Dermis microvascular lymphatic vessel endothelial cell (primary cell): Measurements from ENCODE around the gene FRMPD2. TPM values are rescaled to one million over a fixed set of nuclear protein-coding genes. Genes with fewer than 3 reads are reported as not detected.
"Not testable (repeated sequence)": the region's sequence is repeated elsewhere in the genome, so short reads cannot be mapped to it uniquely, and the experiment has no call there.

Experiments
- DNase-seq, 2 donors: peaks; one replicate each; pipeline versions ENCODE4 v3.0.0 to v3.0.0-alpha.2; 2010; ENCODE audit warnings: low read depth in 2 of 2
- total RNA-seq: library from RNA; depleted of rRNA; stranded (reverse); fragments of >200 nt; gene quantifications from 2 replicates; pipeline ENCODE4 v1.2.1, GENCODE V29; 2014

Gene FRMPD2
- total RNA-seq, 1 donor from 2014 or later: 0.13 TPM

DNA sequence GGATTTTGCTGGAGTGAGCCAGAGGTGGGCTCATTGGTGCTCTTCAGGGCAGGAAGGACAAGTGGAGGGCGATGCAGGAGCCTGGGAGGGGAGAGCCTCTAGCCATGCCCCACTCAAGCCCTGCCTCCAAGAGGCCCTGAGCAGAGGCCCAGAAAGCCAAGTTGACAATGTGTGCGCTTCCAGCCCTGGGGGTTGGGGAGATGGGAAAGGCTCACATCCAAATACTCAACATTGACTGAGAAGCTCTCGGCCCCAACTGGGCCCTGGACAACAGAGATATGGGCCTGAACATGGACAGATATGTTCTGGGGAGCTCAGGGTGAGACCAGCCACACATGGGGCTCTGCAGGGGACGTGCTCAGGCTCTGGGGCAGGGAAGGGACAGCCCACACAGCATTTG, 39.0 kb downstream of the FRMPD2 start:
- no peak for DNase-seq

DNA sequence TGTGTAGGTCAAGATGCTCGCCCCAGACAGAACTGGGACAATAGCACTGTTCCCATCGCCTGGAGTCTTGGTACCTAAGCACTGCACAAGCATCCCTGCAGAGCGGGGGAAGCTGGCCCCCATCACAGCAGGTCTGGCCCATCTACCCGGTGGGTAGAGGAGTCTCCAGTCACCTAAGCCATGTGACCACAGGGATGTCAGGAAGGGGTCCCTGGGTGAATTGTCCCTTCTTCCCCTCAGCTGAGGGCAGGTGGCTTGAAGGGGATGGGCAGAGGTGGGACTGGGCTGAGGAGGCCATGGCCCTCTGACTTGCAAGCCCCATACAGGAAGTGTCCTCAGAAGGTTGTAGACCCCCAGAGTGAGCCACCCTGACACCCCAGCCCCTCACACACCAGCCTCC, 39.7 kb downstream of the FRMPD2 start:
- no peak for DNase-seq

DNA sequence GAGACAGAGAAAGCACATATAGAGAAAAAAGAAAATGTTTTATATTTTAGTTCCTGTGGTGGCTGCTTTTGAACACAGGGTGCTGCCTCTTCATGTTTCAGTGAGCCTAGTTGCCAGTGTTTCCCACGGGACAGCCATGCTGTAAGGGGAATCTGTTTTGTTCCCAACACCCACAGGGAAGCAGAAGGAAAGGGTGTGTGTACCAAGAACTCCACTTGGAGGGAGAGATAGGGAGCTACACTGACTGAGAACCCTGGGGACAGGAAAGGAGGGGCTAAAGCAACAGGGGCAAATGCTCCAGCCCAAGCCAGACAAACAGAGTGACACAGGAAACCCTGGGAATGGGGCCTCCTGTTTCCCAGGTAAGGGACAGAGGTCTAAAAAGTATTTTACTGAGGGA, 40.2 kb downstream of the FRMPD2 start:
- no peak for DNase-seq

DNA sequence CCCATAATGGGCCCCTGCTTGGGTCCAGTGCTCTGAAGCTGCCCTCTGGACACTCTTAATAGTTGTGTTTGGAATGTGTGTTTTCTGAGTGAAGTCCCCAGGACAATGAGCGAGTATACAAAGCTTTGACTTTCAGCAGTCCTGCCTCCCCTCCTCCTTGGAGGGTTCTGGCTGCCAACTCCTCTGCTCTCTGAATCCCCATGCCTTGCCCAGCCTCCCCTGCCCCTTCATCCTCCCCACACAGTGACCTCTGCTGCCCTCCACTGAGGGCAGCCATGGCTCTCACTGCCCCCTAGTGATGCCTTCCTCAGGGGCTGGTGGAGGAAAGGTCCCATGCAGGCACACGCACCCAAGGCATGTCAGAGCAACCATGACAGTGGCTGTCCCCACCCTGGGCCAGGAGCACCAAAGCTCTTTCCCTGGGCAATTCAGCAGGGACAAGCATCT, 40.9 kb downstream of the FRMPD2 start:
- no peak for DNase-seq

DNA sequence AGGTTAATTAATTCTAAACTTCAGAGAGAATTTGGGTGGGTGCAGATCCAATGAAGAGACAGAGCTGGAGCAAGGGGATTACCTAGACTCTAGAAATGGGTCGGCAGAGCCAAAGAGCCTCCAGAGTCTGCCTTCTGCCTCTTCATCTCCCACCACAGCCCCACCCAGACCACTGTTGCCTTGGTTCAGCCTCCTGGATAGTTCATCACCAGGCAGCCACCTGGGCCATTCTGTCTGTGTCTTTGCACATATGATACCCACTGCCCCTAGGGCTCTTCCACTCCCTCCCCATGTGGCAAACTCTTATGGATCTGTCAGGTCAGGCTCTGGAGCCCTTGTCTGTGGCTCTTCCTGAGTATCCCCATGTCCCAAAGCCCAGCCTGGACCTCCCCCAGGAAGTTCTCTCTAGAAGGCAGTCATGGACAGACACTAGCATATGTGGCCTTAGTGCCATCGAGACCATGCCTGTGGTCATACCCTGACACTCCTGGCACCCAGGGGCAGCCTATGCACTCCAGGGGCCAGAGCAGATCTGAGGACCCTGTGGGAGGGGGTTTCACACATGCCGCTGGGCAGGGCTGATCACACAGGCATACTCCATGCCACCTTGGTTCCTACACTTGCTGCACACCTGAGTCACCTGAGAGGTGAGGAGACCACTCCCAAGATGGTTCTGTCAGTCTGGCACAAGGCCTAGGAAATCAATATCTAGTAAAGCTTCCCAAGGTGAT, 41.6 kb downstream of the FRMPD2 start:
- no peak for DNase-seq

DNA sequence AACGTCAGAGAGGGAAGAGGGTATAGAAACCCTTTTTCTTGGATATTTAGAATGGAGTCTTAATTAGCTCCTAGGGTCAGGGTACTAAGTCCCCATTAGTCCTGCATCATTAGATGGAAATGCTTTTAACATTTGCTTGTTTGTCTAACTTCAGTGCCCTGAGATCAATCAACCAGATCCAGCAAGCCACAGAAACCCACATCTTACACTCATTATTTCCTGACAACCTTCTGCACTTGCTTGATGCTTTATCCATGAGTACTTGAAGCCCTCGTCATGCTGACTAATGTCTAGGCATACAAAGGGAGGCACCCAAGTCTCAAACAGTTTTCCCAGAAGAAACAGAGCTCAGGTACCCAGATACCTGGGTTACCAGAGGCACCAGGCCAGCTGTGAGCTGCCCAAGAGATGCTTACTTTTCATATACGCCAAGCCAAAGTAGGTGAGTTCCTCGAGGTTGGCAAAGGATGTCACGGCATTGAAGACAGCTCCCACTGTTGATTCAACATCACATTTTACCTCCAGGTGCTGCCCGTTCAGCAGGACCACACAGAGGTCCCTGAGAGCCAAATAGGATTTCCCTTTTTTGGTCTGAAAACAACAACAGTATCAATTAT, 42.7 kb downstream of the FRMPD2 start:
- no peak for DNase-seq

DNA sequence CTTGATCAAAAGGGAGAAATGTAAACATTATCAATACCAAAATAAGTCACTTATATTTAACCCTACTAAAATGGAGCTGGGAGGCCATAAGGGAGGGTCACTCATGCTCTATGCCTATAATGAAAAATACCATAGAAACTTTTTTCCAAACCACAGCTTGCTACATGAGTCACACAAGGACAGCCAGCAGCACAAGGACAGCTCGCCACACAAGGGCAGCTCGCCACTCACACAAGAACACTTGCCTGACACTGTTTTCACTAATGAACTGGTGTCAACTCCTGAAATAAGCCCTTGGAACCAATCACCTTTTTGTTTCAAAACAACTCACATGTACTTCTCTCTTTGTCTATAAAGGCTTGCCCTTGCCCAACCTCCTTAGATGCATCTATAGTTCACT, 43.3 kb downstream of the FRMPD2 start:
- DNase-seq: no peak

DNA sequence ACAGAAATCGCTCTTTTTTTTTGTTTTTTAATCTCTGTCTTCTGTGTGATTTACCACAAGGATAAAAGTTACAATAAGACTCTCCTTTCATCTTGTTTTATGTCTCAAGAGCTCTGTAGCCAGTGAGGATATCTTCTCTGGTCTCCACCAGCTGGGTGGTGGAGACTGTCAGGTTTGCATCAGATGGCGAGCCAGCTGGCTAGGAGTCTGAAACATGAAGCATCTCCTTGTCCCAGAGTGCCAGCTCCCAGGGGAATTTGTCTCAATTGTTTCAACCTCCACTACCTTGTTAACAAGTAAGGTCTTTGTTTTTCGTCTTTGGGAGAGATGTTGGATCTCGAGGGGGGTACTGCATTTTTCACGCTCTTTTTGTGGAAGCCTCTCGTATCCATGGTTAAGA, 47.3 kb downstream of the FRMPD2 start:
- DNase-seq: no peak

DNA sequence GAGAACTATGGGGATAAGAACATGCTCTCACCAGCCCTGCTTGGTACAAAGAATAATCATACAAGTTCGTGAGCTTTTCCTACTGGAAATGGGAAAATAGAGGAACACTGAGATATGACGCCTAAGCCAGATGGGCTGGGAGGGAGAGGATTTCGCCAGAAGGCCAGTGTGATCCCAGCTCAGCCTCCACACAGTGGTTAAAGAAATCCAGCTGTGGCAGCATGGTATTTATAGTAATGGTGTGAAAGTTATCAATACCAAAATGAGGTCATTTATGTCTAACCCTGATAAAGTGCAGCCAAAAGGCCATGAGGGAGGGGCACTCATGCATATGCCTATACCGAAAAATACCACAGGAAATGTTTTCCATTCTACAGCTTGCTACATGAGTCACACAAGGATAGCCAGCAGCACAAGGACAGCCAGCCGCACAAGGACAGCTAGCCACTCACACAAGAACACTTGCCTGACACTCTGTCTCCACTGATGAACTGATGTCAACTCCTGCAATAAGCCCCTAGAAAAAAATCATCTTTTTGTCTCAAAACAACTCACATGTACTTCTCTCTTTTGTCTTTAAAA, 49.4 kb downstream of the FRMPD2 start:
- peak; percentile 12 to 25 for DNase-seq

DNA sequence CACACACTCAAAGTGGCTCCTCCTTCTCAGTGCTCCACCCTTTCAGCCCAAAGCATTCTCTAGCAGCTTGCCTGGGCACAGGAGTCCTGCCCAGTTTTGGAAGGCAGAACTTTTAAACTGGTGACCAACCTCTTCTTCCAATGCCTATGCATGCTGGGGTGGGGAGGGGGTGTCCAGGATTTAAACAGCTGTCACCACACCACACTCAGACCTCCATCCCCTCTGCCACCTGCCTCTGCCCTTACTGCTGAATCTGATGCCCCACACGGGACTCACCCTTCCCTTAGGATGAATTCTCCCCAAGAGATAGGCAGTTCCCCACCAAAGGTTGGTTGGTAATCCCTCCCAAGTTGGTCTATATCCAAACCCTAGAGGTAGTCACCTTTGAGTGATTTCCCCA, 50.2 kb downstream of the FRMPD2 start:
- DNase-seq: no peak

DNA sequence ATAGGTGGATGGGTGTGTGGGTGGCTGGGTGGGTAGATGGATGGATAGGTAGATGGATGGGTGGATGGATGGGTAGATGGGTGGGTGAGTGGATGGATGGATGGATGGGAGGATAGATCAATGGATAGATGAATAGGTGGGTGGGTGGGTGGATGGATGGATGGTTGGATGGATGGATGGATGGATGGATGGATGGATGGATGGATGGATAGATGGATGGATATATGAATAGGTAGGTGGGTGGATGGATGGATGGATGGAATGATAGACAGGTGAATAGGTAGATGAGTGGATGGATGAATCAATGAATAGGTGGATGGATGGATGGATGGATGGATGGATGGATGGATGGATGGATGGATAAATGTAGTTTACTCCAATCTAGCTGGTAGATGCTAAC, 52.7 kb downstream of the FRMPD2 start:
- DNase-seq: no peak

DNA sequence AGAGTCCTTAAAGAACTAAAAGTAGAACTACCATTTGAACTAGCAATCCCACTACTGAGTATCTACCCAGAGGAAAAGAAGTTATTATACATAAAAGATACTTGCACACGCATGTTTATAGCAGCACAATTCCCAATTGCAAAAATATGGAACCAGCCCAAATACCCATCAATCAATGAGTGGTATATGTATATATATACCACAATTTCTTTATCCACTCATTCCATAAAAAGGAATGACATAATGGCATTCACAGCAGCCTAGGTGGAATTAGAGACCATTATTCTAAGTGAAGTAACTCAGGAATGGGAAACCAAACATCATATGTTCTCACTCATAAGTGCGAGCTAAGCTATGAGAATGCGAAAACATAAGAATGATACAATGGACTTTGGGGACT, 53.5 kb downstream of the FRMPD2 start:
- not testable (repeated sequence) for DNase-seq

DNA sequence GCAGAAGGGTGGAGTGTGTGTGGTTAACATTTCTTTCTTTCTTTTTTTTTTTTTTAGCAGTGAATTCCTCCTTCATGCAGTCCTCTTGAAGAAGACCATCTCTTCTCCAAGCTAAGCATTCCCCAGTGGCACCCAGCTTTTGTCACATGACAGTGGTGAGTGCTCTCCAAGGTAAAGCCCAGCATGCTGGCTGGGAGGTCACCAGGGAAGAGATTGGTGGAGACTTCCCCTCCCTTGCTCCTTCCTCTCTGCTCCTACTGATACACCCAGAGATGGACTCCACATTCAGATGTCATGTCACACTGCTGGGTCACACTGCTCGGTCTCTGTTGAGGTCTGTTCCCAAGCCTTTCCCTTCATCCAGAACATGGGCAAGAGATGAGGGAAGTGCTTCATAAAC, 55.3 kb downstream of the FRMPD2 start:
- no peak for DNase-seq

DNA sequence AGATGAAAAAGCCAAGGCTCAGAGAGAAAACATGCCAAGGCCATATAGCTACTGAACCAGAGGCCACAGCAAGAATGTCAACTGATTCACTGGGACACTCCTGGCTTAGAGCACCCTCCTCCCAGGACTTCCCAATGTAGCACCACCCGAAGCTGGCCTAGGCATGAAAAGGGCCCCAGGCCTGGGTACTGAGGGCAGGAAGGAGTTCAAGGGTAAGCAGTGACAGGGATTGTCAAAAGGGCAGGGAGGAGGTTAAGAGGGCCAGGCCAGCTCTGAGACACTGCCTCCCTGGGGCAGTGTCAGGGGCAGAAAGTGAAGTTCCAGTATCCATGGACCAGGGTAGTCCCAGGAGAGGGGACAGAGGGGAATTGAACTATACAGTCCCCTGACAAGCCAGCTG, 57.8 kb downstream of the FRMPD2 start:
- no peak for DNase-seq

DNA sequence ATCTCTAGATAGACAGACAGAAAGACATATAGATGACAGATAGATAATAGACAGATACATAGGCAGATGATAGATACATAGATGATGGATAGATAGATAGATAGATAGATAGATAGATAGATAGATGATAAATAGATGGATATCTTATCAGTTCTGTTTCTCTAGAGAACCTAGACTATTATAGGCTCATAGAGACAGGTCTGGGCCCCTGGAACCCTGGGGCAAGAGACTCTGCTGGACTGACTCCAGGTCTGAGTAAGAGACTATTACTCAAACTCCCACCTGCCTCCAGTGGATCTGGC, 58.3 kb downstream of the FRMPD2 start:
- no peak for DNase-seq

DNA sequence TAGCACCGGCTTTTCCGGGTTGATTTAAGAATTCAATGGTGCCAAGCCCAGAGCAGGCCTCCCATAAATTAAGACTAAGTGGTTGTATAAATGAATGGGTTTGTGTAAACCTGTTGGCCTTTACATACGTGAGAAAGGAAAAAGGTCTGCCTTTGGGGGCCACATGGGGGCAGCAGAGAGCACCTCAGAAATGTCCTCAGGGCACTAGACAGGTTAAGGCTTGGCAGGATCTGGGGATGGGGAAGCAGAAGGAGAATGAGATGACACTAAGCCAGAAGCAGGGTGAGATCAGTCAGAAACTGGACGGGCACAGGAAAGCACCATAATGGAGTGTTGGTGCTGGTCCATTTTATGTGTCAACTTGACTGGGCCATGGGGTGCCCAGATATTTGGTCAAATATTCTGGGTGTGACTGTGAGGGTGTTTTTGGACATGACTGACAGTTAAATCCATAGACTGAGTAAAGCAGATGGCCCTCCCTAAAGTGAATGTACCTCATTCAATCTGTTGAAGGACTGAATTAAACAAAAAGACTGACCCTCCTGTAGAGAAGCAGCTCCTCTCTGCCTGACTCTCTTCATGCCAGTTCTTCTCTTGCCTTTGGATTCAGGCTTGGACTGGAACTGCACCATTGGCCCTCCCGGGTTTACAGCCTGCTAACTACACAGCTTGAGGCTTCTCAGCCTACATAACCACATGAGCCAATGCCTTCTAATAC, 58.9 kb downstream of the FRMPD2 start:
- DNase-seq: peak; percentile 14 to 56

DNA sequence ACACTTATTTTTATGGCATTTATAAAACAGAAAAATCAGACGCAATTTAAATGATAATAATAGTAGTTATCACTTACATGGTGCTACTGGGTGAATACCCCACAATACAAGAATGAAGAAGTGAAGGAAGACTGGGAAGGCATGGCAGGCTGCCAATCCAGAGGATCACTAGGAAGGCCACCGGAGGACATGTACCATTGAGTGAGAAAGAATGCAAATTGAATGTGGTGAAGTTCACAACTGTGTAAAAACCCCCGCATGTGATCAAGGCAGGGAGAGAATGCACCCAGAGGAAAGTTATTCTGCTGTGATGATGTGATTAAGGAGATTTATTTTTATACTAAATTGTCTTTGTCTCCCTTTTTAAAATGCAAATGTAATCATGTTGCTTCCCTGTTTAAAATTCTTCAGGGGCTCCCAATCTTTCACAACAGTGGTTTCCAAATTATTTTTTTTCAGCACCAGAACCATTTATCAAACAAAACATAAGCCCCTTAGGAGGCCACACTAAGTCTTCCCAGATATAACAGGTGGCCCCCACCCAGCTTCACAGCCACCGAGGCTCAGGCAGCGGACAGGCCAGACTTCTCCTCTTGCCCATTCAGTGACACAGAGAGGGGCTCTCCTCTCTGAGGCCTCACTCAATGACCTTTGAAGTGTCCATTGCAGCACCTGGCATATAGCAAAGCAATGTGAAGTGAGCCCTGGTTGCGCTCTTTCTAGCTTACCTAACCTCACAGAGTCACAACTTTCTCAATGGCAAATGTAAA, 59.6 kb downstream of the FRMPD2 start:
- no peak for DNase-seq

DNA sequence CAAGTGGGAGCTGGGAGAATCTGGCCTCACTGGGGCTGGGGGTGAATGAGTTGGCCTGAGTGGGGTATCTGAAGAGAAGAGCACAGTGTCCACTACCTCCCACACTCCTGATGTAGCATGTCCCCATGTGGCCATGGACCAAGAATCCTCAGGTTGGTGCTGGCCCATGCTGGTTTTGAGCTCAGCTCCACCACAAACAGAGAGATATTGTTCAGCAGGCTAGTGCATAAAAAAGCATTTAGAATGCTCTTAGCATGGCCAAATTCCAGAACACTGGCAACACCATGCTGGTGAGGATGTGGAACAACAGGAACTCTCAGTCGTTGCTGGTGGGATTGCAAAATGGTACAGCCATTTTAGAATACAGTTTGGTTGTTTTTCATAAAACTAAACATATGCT, 61.4 kb downstream of the FRMPD2 start:
- no peak for DNase-seq

DNA sequence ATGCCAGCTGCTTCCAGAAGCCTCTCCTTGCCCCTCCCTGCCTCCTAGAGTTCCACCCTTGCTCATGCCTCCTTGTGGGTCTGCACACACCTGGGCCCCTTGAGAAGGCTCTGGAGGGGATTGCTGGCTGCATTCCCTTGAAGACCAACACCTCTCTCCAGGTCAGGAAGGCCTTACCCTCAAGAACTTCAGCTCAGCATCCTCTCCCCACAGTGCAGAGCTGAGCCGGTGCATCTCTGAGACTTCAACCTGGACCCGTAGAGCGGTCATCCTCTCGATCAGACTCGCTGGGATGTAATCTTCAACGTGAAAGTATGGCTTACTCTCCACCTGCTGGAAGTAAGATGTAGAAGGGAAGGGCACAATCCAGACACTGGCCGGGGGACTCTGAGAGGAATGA, 62.7 kb downstream of the FRMPD2 start:
- no peak for DNase-seq

DNA sequence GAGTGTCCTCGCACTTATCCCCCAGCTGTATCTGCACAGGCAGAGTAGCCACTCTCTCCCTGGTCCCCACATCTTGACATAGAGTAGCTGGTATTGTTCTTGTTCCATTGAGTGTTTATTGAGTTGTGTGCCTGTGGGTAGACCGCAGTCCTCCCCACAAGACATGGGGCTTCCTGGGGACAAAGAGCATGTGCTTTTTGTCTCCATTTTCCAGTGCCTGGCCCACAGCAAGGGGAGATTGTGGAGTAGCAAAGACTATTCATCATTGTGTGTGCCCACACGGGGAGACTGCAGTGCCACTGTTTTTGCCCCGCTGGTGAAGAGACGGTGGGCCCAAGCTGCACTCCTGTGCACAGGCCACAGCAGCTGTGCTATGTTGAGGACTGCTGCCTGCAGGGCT, 63.5 kb downstream of the FRMPD2 start:
- no peak for DNase-seq

DNA sequence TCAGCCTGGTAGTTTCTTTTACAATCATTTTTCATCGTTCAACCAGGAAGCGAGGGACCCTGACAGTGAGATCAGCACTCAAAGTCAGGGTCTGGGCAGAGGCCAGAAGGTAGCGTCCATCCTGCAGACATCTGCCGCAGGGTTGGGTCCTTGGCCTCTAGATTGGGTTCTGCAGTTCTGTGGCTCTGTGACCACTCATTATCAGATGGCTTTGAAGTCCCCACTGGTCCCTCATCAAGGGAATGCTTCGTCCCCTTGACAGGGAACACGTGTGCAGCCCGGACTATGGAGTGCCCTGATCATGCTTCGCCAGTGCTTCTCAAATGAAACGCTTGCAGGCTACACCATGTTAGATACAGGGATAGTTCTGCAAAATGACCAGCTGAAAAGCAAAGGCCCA, 64.1 kb downstream of the FRMPD2 start:
- no peak for DNase-seq

DNA sequence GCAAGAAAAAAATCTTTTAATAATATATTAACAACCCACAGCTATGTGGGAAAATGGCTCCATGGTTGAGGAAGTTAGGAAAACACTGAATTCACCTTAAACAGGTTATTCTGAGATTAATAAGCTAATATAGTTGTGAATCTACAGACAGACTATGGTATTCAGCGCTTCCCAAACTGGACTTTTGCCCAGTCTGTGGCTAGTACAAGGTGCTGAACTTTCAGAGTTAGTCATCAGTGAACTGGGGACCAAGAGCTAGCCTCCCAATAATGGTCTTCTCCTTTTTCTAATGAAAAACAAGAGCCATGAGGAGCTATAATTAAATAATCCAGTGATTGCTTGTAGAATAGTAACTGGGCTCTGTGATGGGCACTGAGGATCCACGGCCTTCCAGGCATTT, 65.3 kb downstream of the FRMPD2 start:
- DNase-seq: no peak
